ENCODE data around the gene ATG14.
"Not testable (repeated sequence)": the region's sequence is repeated elsewhere in the genome, so short reads cannot be mapped to it uniquely, and the experiment has no call there.

The ATG14 gene

GRCh38 chr14:55411426-55412389, at the start of gene ATG14:
Gene ATG14 (minus strand): TSS chr14:55411830. CDS start chr14:55411822, 8 bp downstream.
- FAIRE-seq (no peak), DNase-seq (ENCODE audit: low spot score) (peak; percentile 52)

GRCh38 chr14:55458800-55459515, 47.3 kb upstream of the ATG14 start:
- DNase-seq (ENCODE audit: low spot score) = peak; percentile 61
- no peak for FAIRE-seq

DNA sequence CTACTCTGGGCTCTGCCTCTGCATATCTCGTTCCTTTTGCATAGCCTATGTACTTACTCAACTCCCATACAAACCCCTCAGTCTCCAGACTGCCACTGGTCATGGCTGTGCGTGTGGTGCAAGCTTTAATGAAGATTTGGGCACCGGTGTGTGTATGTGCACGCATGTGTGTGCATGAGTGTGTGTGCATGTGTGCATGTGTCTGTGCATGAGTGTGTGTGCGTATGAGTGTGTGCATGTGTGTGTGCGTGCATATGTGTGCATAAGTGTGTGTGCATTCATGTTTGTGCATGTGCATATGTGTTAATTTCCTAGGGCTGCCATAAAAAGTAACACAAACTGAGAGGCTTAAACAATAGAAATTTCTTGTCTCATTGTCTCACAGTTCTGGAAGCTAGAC, 45.9 kb upstream of the ATG14 start:
- FAIRE-seq = no peak
- no peak for DNase-seq (ENCODE audit: low spot score)

GRCh38 chr14:55456411-55456810, 44.8 kb upstream of the ATG14 start:
- not testable (repeated sequence) for DNase-seq (ENCODE audit: low spot score); FAIRE-seq

DNA sequence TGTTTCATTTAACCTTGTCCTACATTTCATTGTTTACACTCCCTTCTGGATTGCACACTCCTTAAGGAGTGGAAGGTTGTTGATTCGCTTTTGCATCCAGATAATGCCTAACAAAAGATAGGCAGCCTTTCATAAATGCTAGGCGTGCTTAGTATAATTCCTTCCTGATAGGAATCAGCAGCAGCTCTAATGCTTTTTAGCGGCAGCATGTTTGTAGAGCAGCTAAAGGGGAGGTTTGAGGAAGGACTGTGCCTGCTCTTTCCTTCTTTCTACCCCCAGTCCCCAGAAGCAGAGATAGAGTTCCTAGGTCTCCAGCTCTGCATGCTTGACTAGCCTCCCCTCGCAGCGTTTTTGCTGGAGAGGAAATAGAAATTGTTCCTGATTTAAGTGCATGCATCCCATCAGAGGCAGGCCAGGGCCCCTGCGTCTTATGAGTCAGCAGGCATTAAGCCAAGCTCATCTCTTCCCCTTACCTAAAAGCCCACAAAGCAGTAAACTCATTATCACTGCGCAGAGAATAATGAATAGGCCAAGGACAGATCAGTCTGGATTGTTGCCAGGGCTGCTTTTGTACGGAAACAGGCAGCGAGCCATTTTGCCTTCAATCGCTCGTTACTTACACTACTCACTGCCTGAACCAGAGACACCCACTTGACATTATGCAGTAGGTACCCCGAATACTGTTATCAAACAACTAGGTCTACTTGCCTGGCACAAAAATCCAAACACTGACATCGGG, 42.8 kb upstream of the ATG14 start:
- DNase-seq (ENCODE audit: low spot score) (peak; percentile 66), FAIRE-seq (peak; percentile 60)

DNA sequence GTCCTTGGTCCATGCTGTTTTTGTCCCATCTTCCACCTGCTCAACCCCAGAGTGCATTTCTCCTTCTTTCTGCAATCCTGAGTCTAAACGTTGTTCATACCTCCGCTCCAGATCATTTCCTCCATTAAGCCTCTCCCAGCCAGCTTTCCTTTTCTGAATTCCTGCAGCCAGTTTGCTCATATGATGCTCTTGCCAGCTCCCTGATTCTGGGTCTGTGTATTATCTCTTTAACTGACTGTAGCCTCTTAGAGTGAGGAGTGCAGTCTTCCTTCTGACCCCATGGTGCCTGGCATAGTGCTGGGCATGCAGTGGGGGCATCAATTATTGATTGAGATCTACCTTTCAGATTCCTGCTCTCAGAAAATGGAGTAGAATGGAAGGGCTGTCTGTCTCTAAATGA, 40.3 kb upstream of the ATG14 start:
- no peak for FAIRE-seq
- no peak for DNase-seq (ENCODE audit: low spot score)

DNA sequence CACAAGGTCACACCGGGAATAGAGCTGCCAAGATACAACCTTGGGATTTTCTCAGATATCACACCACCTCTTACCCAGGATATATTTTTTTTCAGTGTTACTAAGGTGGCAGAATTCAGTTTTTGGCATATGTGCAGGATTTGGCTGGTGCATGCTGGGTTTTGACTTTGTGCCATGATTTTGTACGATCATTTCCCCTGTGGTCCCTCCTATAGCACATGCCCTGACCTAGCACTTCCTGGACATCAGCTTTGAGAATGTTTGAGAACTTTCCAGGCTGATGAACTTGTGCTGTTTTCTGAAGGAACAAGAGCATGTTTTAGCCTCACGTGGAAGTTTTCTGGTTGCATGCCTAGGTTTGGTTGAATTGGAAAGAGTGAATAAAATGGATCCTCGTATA, 39.8 kb upstream of the ATG14 start:
- FAIRE-seq (no peak), DNase-seq (ENCODE audit: low spot score) (no peak)

GRCh38 chr14:55450987-55451386, 39.4 kb upstream of the ATG14 start:
- no peak for FAIRE-seq
- DNase-seq (ENCODE audit: low spot score) = no peak

GRCh38 chr14:55450539-55450938, 38.9 kb upstream of the ATG14 start:
- no peak for DNase-seq (ENCODE audit: low spot score)
- no peak for FAIRE-seq

GRCh38 chr14:55450124-55450523, 38.5 kb upstream of the ATG14 start:
- no peak for DNase-seq (ENCODE audit: low spot score)
- FAIRE-seq = no peak

GRCh38 chr14:55449116-55449515, 37.5 kb upstream of the ATG14 start:
- DNase-seq (ENCODE audit: low spot score) (no peak), FAIRE-seq (no peak)

DNA sequence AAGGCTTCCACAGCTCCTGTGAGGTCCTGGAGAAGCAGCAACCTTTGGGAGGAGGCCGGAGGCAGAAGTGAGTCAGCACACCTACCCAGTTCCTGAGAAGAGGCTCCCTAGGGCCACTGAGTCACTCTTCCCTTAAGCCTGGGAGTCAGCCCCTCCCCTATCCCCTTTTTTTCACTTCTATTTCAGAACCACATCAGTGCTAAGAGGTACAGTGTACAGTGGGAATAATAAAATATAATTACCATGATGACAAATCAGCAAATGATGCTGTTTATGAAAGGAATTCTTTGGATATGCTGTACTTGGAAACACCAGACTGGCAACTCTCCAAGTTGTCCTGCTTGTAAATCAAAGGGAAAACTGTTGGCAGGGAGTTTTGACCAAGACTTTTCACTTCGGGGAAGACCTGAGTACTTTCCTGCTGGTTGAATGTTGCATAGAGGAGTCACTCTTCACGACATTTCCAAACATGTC, 36.5 kb upstream of the ATG14 start:
- peak; percentile 70 for FAIRE-seq
- DNase-seq (ENCODE audit: low spot score) = peak; percentile 83

- FAIRE-seq (peak; percentile 68), DNase-seq (ENCODE audit: low spot score) (peak; percentile 73)
Measured at GRCh38 chr14:55446833-55447232, 35.2 kb upstream of the ATG14 start.

DNA sequence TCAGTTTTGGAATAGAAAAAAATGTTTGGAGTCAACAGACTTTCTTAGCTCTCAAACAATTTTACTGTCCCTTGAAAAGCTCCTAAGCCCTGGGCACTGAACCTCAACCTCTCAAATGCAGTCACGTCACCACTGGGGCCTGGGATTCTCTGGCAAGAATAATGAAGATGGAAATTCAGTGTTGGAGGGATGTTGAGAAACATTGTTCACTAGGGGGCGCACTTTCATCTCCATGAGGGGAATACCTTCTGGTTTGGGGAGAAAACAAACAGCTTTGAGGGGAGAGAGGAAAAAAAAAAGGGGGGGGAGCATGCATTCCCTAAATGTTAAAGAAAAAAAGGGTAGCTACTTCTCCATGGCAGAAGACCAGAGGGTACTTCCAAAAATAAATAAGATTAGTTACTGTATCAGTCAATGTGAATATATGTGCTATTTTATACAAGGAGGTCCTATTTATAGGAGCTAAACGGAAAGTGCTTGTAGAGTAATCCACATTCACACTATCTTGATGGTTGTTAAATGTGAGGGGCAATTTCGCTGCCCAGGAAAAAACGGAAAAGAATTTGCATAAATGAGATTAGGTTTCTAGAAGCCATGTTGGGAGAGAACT, 34.6 kb upstream of the ATG14 start:
- DNase-seq (ENCODE audit: low spot score) (peak; percentile 30), FAIRE-seq (no peak)

DNA sequence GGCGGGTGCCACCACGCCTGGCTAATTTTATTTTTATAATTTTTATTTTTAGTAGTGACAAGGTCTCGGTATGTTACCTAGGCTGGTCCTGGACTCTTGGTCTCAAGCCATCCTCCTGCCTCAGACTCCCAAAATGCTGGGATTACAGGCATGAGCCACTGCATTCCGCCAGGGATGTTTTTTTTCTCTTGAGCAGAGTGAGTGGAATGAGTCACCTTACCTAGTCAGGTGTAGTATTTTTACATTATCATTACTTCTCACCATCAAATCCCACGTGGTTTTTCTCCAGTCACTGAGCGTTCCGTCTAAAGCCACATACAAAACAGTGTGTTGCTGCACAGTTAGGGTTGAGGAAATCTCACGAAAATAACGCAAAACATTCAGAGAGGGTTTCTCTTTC, 29.7 kb upstream of the ATG14 start:
- no peak for DNase-seq (ENCODE audit: low spot score)
- no peak for FAIRE-seq

DNA sequence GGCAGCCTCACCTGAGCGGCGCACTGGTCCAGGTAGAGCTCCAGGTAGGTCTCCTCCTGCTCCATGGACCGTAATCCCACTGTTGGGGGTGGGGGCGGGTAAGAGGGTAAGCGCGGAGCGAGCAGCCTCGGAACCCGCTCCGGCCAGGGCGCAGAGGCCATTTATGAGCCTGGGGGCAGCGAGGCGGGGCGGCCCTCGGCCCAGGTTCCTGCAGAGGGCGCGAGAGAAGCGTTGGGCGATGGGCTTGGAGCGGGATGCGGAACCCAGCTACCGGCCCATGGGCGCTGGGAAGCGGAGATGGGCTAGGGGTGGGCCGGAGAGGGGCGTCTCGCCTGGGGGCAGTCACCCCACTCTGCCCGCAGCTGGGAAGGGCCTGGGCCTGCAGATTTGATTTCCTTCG, 28.8 kb upstream of the ATG14 start, which contains the start of gene TBPL2:
Gene TBPL2 (minus strand): TSS at position 232 of the 400 bp plus-strand sequence. CDS start 167 bp downstream, at position 65.
- no peak for DNase-seq (ENCODE audit: low spot score)
- no peak for FAIRE-seq

GRCh38 chr14:55438066-55438683, 26.5 kb upstream of the ATG14 start:
- no peak for FAIRE-seq

GRCh38 chr14:55436931-55437330, 25.3 kb upstream of the ATG14 start:
- FAIRE-seq (no peak), DNase-seq (ENCODE audit: low spot score) (no peak)

More at GRCh38 chr14:55438066-55438683, 26.5 kb upstream of the ATG14 start:
- peak; percentile 27 for DNase-seq (ENCODE audit: low spot score)

DNA sequence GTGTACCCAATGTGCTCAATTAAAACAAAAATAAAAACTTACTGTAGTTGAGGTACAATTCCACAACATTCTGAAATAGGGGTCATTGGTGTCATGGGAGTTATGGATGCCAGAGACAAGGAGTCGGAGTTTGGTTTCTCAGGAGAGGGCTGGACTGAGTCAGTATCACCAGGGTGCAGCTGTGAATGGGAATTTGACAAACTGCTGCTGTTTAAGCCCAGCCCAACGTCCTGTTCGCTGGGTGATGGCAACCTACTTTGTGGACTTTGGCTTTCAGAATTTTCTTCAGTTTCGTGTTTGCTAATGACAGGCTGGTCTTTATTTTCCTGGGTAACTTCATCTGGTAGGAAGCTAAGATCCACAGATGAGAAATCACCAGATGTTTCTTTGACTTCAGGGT, 24.9 kb upstream of the ATG14 start:
- FAIRE-seq (no peak), DNase-seq (ENCODE audit: low spot score) (no peak)

GRCh38 chr14:55434805-55435174, 23.2 kb upstream of the ATG14 start:
- DNase-seq (ENCODE audit: low spot score) = no peak
- no peak for FAIRE-seq

Measured in RCC 7860 (cell line).